Neutrophil (primary cell): ENCODE results near the gene MCRIP1.

Experiments
- H3K27ac ChIP-seq: fragments of 200-600 bp; sonication (generic); 2 replicates; pipeline ENCODE4 v1.5.1; 2016; ENCODE audit warnings: mild to moderate bottlenecking, moderate library complexity
- H3K27me3 ChIP-seq: fragments of 200-600 bp; sonication (generic); 2 replicates; pipeline ENCODE4 v1.6.0; 2016; ENCODE audit warnings: mild to moderate bottlenecking
- H3K36me3 ChIP-seq: fragments of 200-600 bp; sonication (generic); 2 replicates; pipeline ENCODE4 v1.5.1; 2017
- H3K4me1 ChIP-seq, 2 experiments: fragments of 200-600 bp in 1 of 2; sonication (generic) in 1 of 2; 1 replicate in 1 of 2; 2 replicates in 1 of 2; pipeline versions ENCODE4 v1.5.1 to v1.6.1; 2013 to 2016; ENCODE audit warnings: low read depth in 1 of 2, low read length in 1 of 2, mild to moderate bottlenecking in 1 of 2, moderate library complexity in 1 of 2; ENCODE audit not compliant: control insufficient read depth in 1 of 2, insufficient read depth in 1 of 2
- H3K4me3 ChIP-seq, 2 experiments: fragments of 200-600 bp in 1 of 2; sonication (generic) in 1 of 2; 1 replicate in 1 of 2; 2 replicates in 1 of 2; pipeline ENCODE4 v1.5.1; 2013 to 2016; ENCODE audit warnings: low read depth in 1 of 2, low read length in 1 of 2, mild to moderate bottlenecking in 1 of 2, moderate library complexity in 1 of 2
- H3K9me3 ChIP-seq: fragments of 200-600 bp; sonication (generic); 2 replicates; pipeline ENCODE4 v1.5.1; 2016
- TF ChIP-seq, protein P1 (sequence below): fragments of 200-600 bp; sonication (generic); IDR thresholded peaks from 2 replicates; pipeline ENCODE4 v1.5.1; 2016; ENCODE audit warnings: antibody characterized with exemption

The MCRIP1 gene

DNA sequence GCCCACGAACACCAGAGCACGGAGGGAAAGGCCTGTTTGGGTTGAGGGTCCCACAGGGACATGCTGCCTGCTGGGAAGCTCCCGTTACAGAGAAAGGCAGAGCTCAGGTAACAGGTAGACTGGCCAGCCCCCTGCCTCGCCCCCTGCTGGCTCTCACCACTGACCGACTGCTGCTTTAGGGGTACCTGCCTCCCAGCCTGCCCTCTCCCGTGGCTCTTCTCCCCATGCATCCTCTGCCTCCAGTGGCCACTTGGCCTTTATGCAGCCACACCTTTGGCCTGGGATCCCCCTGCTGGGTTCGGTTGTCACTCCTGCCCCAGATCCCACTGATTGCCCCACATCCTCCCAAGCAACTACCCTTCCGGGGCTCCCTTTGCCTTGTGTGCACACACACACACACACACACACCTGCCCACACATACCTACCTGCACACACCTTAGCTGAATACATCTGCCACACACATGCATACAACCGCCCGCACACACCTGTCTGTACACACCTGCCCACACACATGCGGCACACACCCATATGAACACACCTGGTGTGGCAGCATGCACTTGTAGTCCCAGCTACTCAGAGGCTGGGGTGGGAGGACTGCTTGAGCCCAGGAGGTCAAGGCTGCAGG, 7.1 kb downstream of the MCRIP1 start:
- Histone ChIP-seq H3K36me3 (peaks cover 31% of the 10 kb centered on the region), H3K9me3 (no peaks in the 10 kb centered on the region), H3K27ac (no peak overlapping the region), H3K4me3 (no peak overlapping the region), H3K27me3 (no peaks in the 10 kb centered on the region), H3K4me1 (peaks cover 10 to 11% of the 10 kb centered on the region in 2 experiments)
- TF ChIP-seq, protein P1, sequence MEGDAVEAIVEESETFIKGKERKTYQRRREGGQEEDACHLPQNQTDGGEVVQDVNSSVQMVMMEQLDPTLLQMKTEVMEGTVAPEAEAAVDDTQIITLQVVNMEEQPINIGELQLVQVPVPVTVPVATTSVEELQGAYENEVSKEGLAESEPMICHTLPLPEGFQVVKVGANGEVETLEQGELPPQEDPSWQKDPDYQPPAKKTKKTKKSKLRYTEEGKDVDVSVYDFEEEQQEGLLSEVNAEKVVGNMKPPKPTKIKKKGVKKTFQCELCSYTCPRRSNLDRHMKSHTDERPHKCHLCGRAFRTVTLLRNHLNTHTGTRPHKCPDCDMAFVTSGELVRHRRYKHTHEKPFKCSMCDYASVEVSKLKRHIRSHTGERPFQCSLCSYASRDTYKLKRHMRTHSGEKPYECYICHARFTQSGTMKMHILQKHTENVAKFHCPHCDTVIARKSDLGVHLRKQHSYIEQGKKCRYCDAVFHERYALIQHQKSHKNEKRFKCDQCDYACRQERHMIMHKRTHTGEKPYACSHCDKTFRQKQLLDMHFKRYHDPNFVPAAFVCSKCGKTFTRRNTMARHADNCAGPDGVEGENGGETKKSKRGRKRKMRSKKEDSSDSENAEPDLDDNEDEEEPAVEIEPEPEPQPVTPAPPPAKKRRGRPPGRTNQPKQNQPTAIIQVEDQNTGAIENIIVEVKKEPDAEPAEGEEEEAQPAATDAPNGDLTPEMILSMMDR: no peak

DNA sequence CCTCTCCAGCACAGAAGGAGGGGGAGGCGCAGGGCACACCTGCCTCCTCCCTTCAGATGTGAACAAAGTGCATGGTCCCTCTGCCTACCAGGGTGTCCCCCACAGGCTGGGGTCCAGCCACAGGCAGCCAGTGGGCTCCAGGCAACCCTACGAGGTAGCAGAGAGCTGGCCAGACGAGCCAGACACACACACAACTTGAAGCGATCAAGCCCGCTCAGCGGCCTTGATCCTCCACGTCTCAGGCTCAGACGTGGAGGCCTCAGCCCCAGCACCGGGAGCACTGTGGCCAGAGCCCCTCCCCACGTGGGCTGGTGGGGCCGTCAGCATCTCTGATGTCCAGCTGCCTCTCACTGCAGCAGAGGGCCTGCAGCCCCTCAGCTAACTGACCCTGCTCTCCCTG, 8.5 kb downstream of the MCRIP1 start:
- H3K4me1 ChIP-seq: peaks cover 14 to 16% of the 10 kb centered on the region in 2 experiments
- no peak overlapping the region for H3K27ac ChIP-seq
- TF ChIP-seq, protein P1: no peak
- no peaks in the 10 kb centered on the region for H3K27me3 ChIP-seq
- H3K4me3 ChIP-seq: no peak overlapping the region
- peaks cover 31% of the 10 kb centered on the region for H3K36me3 ChIP-seq
- H3K9me3 ChIP-seq: no peaks in the 10 kb centered on the region

DNA sequence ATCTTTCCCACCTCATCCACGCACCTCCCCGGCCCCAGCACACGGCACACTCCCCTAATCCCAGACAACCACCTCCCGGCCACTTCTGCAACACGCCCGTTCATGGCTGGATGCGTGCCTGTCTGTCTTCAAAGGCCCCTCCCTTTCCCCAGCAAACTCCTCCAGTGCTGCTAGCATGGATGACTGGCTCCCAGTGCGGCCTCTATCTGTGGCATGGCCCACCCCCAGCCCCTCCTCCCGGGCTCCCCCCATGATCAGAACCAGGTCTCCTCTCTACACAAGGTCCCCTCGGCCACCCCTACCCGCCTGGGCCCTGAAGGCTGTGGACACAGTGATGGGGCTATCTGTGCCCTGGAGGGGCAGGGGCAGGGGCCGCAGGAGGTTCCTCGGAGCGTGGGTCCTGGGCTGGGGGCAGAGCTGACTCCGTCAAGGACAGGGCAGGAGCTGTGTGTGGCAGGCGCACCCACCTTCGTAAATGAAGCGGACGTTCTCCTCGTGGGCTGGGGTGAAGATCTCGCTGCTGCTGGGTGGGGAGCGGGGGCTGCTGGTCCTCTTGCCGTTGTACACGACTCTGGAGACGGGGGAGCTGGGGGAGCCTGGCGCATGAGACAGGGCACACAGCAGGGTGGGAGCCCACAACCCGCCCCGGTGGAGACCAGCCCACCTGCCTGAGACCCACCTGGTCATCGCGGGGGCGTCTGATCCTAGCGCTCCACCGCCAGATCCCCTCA, 9.1 kb downstream of the MCRIP1 start:
- Histone ChIP-seq H3K4me1 (peaks cover 20 to 21% of the 10 kb centered on the region in 2 experiments), H3K27ac (no peak overlapping the region), H3K27me3 (no peaks in the 10 kb centered on the region), H3K36me3 (peaks cover 31% of the 10 kb centered on the region), H3K4me3 (no peak overlapping the region), H3K9me3 (no peaks in the 10 kb centered on the region)
- TF ChIP-seq, protein P1: no peak

DNA sequence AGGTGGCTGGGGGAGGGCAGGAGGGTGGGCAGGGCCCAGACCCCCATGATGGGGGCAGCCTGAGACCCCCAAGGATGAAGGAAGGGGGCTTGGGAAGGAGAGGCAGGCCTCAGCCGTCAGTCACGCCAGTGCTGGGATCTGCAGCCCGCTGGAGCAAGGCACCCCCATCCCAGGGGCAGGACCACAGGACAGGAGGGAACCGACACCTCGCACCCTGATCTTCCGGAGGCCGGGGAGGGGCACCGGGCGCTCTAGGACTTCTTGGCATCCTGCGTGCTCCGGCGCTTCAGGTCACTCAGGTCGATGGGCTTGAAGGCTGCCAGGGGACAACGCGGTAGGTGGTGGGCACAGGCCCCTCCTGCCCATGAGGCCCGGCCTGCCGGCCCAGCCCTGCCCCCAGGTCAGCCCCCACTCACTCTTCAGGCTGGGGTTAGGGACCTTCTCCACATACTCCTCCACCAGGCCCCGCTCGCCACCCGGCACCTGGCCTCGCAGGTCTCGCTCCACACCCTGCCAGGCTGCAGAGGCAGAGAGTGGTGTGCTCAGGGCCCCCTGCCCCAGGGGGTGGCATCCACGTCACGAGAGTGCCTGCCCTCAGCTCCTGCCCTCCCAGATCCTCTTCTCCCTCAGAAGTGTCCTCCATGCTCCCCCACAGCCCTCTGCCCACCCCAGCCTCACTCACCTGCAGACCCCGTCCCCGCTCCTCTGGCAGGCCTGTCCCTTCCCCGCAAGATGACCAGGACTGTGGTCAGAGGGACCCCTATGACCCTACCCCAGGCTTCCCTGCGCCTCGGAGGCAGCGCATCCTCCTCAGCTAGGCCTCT, 9.9 kb downstream of the MCRIP1 start:
- no peak overlapping the region for H3K27ac ChIP-seq
- peaks cover 31% of the 10 kb centered on the region for H3K36me3 ChIP-seq
- peaks cover 18 to 20% of the 10 kb centered on the region in 2 experiments for H3K4me1 ChIP-seq
- H3K27me3 ChIP-seq: no peaks in the 10 kb centered on the region
- TF ChIP-seq, protein P1: no peak
- no peaks in the 10 kb centered on the region for H3K9me3 ChIP-seq
- no peak overlapping the region for H3K4me3 ChIP-seq

DNA sequence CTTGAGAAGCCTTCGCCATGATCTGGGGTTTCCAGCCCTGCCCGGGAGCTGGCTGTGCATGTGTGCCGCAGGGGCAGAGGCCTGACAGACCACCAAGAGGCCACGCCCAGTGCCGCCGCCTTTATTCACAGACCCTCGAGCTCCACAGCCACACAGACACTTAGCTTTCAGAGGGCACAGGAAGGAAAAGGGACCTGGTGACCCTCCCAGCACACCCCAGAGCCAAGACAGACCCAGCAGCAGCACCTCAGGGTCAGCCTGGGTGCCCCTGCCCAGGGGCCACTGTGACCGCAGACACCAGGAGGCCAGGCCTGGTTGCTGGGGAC, 10.8 kb downstream of the MCRIP1 start:
- peaks cover 18 to 20% of the 10 kb centered on the region in 2 experiments for H3K4me1 ChIP-seq
- TF ChIP-seq, protein P1: no peak
- peaks cover 31% of the 10 kb centered on the region for H3K36me3 ChIP-seq
- H3K27me3 ChIP-seq: no peaks in the 10 kb centered on the region
- H3K27ac ChIP-seq: no peak overlapping the region
- no peaks in the 10 kb centered on the region for H3K9me3 ChIP-seq
- H3K4me3 ChIP-seq: no peak overlapping the region
